NT2/D1 (cell line): Measurements from ENCODE around the gene SDR39U1.

Source experiments
- SUZ12 ChIP-seq: IDR thresholded peaks from 2 replicates; pipeline ENCODE4 v1.6.1; 2011; ENCODE audit not compliant: insufficient read length, insufficient read depth; ENCODE audit errors: extremely low read depth
- ZNF274 ChIP-seq: IDR thresholded peaks from 2 replicates; pipeline ENCODE4 v1.6.1; 2011; ENCODE audit warnings: mild to moderate bottlenecking, low read depth, low read length

GRCh38 chr14:24440606-24441399 is 1.8 kb downstream of the SDR39U1 start:
- TF ChIP-seq ZNF274 (no peak), SUZ12 (no peak)
